Thyroid gland (tissue), 4 donors: ENCODE measurements around the gene ZYX.
A peak's percentile ranks its signal among the peaks of the same experiment; 100 is the strongest.

Source experiments
- CTCF ChIP-seq, 6 experiments: fragments of 200-600 bp in 3 of 6; fragments of 450-650 bp in 3 of 6; sonication (generic) in 3 of 6; IDR thresholded peaks; one replicate each; pipeline ENCODE4 v1.5.1; 2016 to 2019; ENCODE audit warnings: antibody characterized with exemption in 6 of 6, mild to moderate bottlenecking in 2 of 6, inconsistent platforms in 1 of 6, moderate library complexity in 1 of 6
- POLR2A ChIP-seq, 2 donors: fragments of 450-650 bp; IDR thresholded peaks; one replicate each; pipeline ENCODE4 v1.6.1; 2017; ENCODE audit warnings: antibody characterized with exemption in 2 of 2, mild to moderate bottlenecking in 2 of 2, moderate library complexity in 1 of 2

GRCh38 chr7:143345428-143345900 lies 35.7 kb upstream of the ZYX start:
- TF ChIP-seq CTCF (IDR thresholded peaks at IDR 0.05) (peak in 5 of 6 experiments; percentile 41 to 71 (median 46)), POLR2A (IDR thresholded peaks at IDR 0.05) (no peak)
